H9 (cell line): ENCODE results near the gene TRMT1L. TPM values are rescaled to one million over a fixed set of nuclear protein-coding genes. Genes with fewer than 3 reads are reported as not detected.

Experiments
- DNase-seq: peaks from one replicate; pipeline ENCODE4 v3.0.0-alpha.2; 2017
- H2AFZ ChIP-seq: one replicate; pipeline ENCODE4 v1.6.1; 2013; ENCODE audit warnings: mild to moderate bottlenecking, low read length, control low read depth, moderate library complexity
- H2AK5ac ChIP-seq: 2 replicates; pipeline ENCODE4 v1.6.1; 2013; ENCODE audit warnings: low read length, control low read depth, mixed read lengths; ENCODE audit not compliant: insufficient read length
- H2BK120ac ChIP-seq: one replicate; pipeline ENCODE4 v1.6.1; 2013; ENCODE audit warnings: low read depth, mild to moderate bottlenecking, low read length, control low read depth, inconsistent platforms; ENCODE audit not compliant: poor library complexity, severe bottlenecking
- H2BK12ac ChIP-seq: 2 replicates; pipeline ENCODE4 v1.6.1; 2013; ENCODE audit warnings: low read length, control low read depth, mixed read lengths, low read depth; ENCODE audit not compliant: insufficient read length
- H2BK15ac ChIP-seq: 2 replicates; pipeline ENCODE4 v1.6.1; 2013; ENCODE audit warnings: low read depth, low read length, control low read depth
- H2BK20ac ChIP-seq: one replicate; pipeline ENCODE4 v1.6.1; 2013; ENCODE audit warnings: low read depth, mild to moderate bottlenecking, low read length, control low read depth, inconsistent platforms; ENCODE audit not compliant: poor library complexity, severe bottlenecking
- H2BK5ac ChIP-seq: 2 replicates; pipeline ENCODE4 v1.6.1; 2013; ENCODE audit warnings: low read length, control low read depth, mixed read lengths; ENCODE audit not compliant: insufficient read length
- H3K14ac ChIP-seq: 2 replicates; pipeline ENCODE4 v1.6.1; 2013; ENCODE audit warnings: low read length, control low read depth; ENCODE audit not compliant: insufficient read depth
- H3K18ac ChIP-seq: 2 replicates; pipeline ENCODE4 v1.6.1; 2013; ENCODE audit warnings: low read depth, mild to moderate bottlenecking, mixed read lengths, low read length, control low read depth; ENCODE audit not compliant: insufficient read length
- H3K23ac ChIP-seq: 2 replicates; pipeline ENCODE4 v1.6.1; 2013; ENCODE audit warnings: low read length, control low read depth, mixed read lengths, low read depth; ENCODE audit not compliant: insufficient read length
- H3K23me2 ChIP-seq: 2 replicates; pipeline ENCODE4 v1.6.1; 2013; ENCODE audit warnings: low read depth, mild to moderate bottlenecking, mixed read lengths, low read length, control low read depth; ENCODE audit not compliant: insufficient read length, poor library complexity, severe bottlenecking
- H3K27ac ChIP-seq: 2 replicates; pipeline ENCODE4 v1.5.1; 2013; ENCODE audit warnings: low read length, control low read depth, mixed read lengths, low read depth; ENCODE audit not compliant: insufficient read length
- H3K27me3 ChIP-seq: 2 replicates; pipeline ENCODE4 v1.6.1; 2013; ENCODE audit warnings: low read length, control low read depth, inconsistent platforms; ENCODE audit not compliant: insufficient read depth
- H3K4ac ChIP-seq: 2 replicates; pipeline ENCODE4 v1.6.1; 2013; ENCODE audit warnings: low read depth, mild to moderate bottlenecking, control low read depth, inconsistent platforms, low read length, moderate library complexity
- H3K4me1 ChIP-seq: 2 replicates; pipeline ENCODE4 v1.6.1; 2013; ENCODE audit warnings: low read length, control low read depth, inconsistent platforms; ENCODE audit not compliant: insufficient read depth
- H3K4me2 ChIP-seq: 2 replicates; pipeline ENCODE4 v1.6.1; 2013; ENCODE audit warnings: low read length, control low read depth, mixed read lengths; ENCODE audit not compliant: insufficient read length, insufficient read depth
- H3K56ac ChIP-seq: 2 replicates; pipeline ENCODE4 v1.6.1; 2013; ENCODE audit warnings: low read depth, mild to moderate bottlenecking, mixed read lengths, low read length, control low read depth; ENCODE audit not compliant: insufficient read length
- H3K79me1 ChIP-seq: 2 replicates; pipeline ENCODE4 v1.6.1; 2013; ENCODE audit warnings: low read depth, mild to moderate bottlenecking, moderate library complexity, low read length, control low read depth, inconsistent platforms; ENCODE audit not compliant: insufficient read depth, poor library complexity, severe bottlenecking
- H3K79me2 ChIP-seq: 2 replicates; pipeline ENCODE4 v1.6.1; 2013; ENCODE audit warnings: low read length, control low read depth, inconsistent platforms; ENCODE audit not compliant: insufficient read depth
- H3K9ac ChIP-seq: 2 replicates; pipeline ENCODE4 v1.6.1; 2013; ENCODE audit warnings: low read length, control low read depth, mixed read lengths; ENCODE audit not compliant: insufficient read length; ENCODE audit errors: extremely low read depth
- H3K9me3 ChIP-seq: one replicate; pipeline ENCODE4 v1.6.1; 2013; ENCODE audit warnings: low read depth, low read length, inconsistent platforms; ENCODE audit not compliant: control insufficient read depth
- H3T11ph ChIP-seq: one replicate; pipeline ENCODE4 v1.6.1; 2013; ENCODE audit warnings: mild to moderate bottlenecking, low read length, control low read depth, inconsistent platforms
- H4K20me1 ChIP-seq: one replicate; pipeline ENCODE4 v1.6.1; 2013; ENCODE audit not compliant: control insufficient read depth, insufficient read length, insufficient read depth
- H4K5ac ChIP-seq: 2 replicates; pipeline ENCODE4 v1.6.1; 2013; ENCODE audit warnings: low read depth, mild to moderate bottlenecking, mixed read lengths, low read length, control low read depth; ENCODE audit not compliant: insufficient read length
- H4K8ac ChIP-seq: replicated peaks from 2 replicates; pipeline ENCODE4 v1.6.1; 2013; ENCODE audit warnings: low read length, control low read depth, mixed read lengths, low read depth; ENCODE audit not compliant: insufficient read length
- H4K91ac ChIP-seq: 2 replicates; pipeline ENCODE4 v1.6.1; 2013; ENCODE audit warnings: low read depth, mild to moderate bottlenecking, moderate library complexity, mixed read lengths, low read length, control low read depth; ENCODE audit not compliant: insufficient read length
- H3K27ac Mint-ChIP-seq, 3 experiments: 2 replicates in 2 of 3; 3 replicates in 1 of 3; pipeline ENCODE4 v1.8.0; 2020 to 2021; ENCODE audit warnings: mixed read lengths in 3 of 3, mild to moderate bottlenecking in 1 of 3, moderate library complexity in 1 of 3
- H3K27me3 Mint-ChIP-seq: 2 replicates; pipeline ENCODE4 v1.8.0; 2021; ENCODE audit warnings: low read depth, mild to moderate bottlenecking, moderate library complexity, mixed read lengths
- H3K36me3 Mint-ChIP-seq, 3 experiments: 2 replicates in 2 of 3; 3 replicates in 1 of 3; pipeline ENCODE4 v1.8.0; 2020 to 2021; ENCODE audit warnings: low read depth in 3 of 3, mixed read lengths in 3 of 3; ENCODE audit not compliant: insufficient read depth in 1 of 3
- H3K4me1 Mint-ChIP-seq, 2 experiments: 2 replicates each; pipeline ENCODE4 v1.8.0; 2020; ENCODE audit warnings: mixed read lengths in 2 of 2
- H3K4me3 Mint-ChIP-seq, 2 experiments: 2 replicates in 1 of 2; 3 replicates in 1 of 2; pipeline ENCODE4 v1.8.0; 2020 to 2021; ENCODE audit warnings: mild to moderate bottlenecking in 2 of 2, mixed read lengths in 2 of 2, moderate library complexity in 1 of 2
- H3K9me3 Mint-ChIP-seq, 2 experiments: 2 replicates in 1 of 2; 3 replicates in 1 of 2; pipeline ENCODE4 v1.8.0; 2020; ENCODE audit warnings: mild to moderate bottlenecking in 2 of 2, mixed read lengths in 2 of 2, moderate library complexity in 1 of 2
- CTCF ChIP-seq: fragments of 200-600 bp; sonication (generic); conservative IDR thresholded peaks from 3 replicates; pipeline ENCODE4 v1.8.0; 2021; ENCODE audit warnings: antibody characterized with exemption, mild to moderate bottlenecking
- WGBS: extraction: QIAGEN DNeasy Blood & Tissue Kit; methylation state at CpG from one replicate; pipeline ENCODE4 v1.1.7; 2013; ENCODE audit warnings: missing lambda C conversion rate, low lambda C conversion rate, mixed read lengths; ENCODE audit not compliant: insufficient read length; ENCODE audit errors: extremely low coverage; 5-methylcytosine and 5-hydroxymethylcytosine counted together
- total RNA-seq: library from RNA; stranded (reverse); gene quantifications from 2 replicates; pipeline ENCODE4 v1.2.1, GENCODE V29; 2021

Gene TRMT1L
- total RNA-seq, 1 experiment from 2014 or later, result 17.9 TPM

- Histone ChIP-seq H2BK15ac (no peak overlapping the region), H2AFZ (no peak overlapping the region), H3K9me3 (no peaks in the 10 kb centered on the region), H4K91ac (no peak overlapping the region), H3K4me1 (no peaks in the 10 kb centered on the region), H3K14ac (no peak overlapping the region), H2BK120ac (no peak overlapping the region), H3K4ac (no peak overlapping the region), H3K79me2 (no peaks in the 10 kb centered on the region), H3K27me3 (no peaks in the 10 kb centered on the region), H3T11ph (no peak overlapping the region), H4K8ac (no peak overlapping the region), H3K23ac (no peak overlapping the region), H3K9ac (no peak overlapping the region), H2BK20ac (no peak overlapping the region), H2BK12ac (no peak overlapping the region), H2AK5ac (no peak overlapping the region), H3K23me2 (peaks cover 13% of the 10 kb centered on the region), H4K20me1 (no peaks in the 10 kb centered on the region), H3K4me2 (no peak overlapping the region), H3K79me1 (no peaks in the 10 kb centered on the region), H3K56ac (no peak overlapping the region), H2BK5ac (no peak overlapping the region), H4K5ac (no peak overlapping the region), H3K27ac (no peak overlapping the region), H3K18ac (no peak overlapping the region)
- Mint-ChIP-seq H3K27ac (no peak overlapping the region), H3K9me3 (no peaks in the 10 kb centered on the region; a peak in 2 of 5 replicates), H3K4me3 (peak overlapping the region in 1 of 2 experiments; percentile 66; a peak in 2 of 5 replicates), H3K36me3 (no peaks in the 10 kb centered on the region), H3K27me3 (no peaks in the 10 kb centered on the region), H3K4me1 (peaks cover 13 to 17% of the 10 kb centered on the region in 2 experiments)
- WGBS, result no CpG with 5 or more reads among the region's 2 CpGs
- no peak for DNase-seq
- no peak for TF ChIP-seq CTCF
These were observed 2.0 kb upstream of the TRMT1L start for GRCh38 chr1:185158800-185159199.
